Chondrocyte (in vitro differentiated cells): ENCODE measurements around the gene KCNK5. TPM values are rescaled to one million over a fixed set of nuclear protein-coding genes. Genes with fewer than 3 reads are reported as not detected.

ENCODE experiments used
- DNase-seq: peaks from one replicate; pipeline ENCODE4 v3.0.0; 2021; ENCODE audit warnings: mixed read lengths, low spot score
- H3K27ac Mint-ChIP-seq: one replicate; pipeline ENCODE4 v1.8.0; 2021; ENCODE audit warnings: mild to moderate bottlenecking, moderate library complexity, mixed read lengths; ENCODE audit not compliant: unreplicated experiment
- H3K27me3 Mint-ChIP-seq: 2 replicates; pipeline ENCODE4 v1.8.0; 2021; ENCODE audit warnings: low read depth, mixed read lengths
- H3K36me3 Mint-ChIP-seq: 2 replicates; pipeline ENCODE4 v1.8.0; 2021; ENCODE audit warnings: low read depth, mixed read lengths
- H3K4me1 Mint-ChIP-seq: 2 replicates; pipeline ENCODE4 v1.8.0; 2021; ENCODE audit warnings: low read depth, mild to moderate bottlenecking, mixed read lengths
- H3K4me3 Mint-ChIP-seq: one replicate; pipeline ENCODE4 v1.8.0; 2021; ENCODE audit warnings: mild to moderate bottlenecking, moderate library complexity, mixed read lengths; ENCODE audit not compliant: unreplicated experiment
- H3K9me3 Mint-ChIP-seq: 2 replicates; pipeline ENCODE4 v1.8.0; 2021; ENCODE audit warnings: low read depth, mixed read lengths
- total RNA-seq: library from RNA; stranded (reverse); gene quantifications from 3 replicates; pipeline ENCODE4 v1.2.1, GENCODE V29; 2021
- TF ChIP-seq, protein P1 (sequence below): fragments of 200-600 bp; sonication (generic); IDR thresholded peaks from 2 replicates; pipeline ENCODE4 v1.5.0; 2021; ENCODE audit warnings: antibody characterized with exemption, mild to moderate bottlenecking, moderate library complexity

KCNK5 gene
- total RNA-seq, 1 donor from 2014 or later: not detected

DNA sequence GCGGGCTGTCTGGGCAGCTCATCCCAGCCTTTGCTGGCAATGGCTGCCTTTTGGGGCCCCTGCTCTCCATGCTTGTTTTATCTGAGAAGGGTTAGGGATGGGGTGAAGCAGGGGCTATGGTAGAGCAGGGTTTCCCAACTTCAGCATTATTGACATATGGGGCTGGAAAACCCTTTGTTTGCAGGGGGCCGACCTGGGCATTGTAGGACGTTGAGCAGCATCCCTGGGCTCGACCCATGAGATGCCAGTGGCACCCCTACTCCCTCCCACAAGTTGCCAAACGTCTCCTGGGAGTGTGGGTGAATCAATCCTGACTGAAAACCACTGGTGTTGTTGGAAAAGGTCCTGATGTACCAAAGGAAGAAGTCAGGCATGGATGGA is 56.9 kb downstream of the KCNK5 start:
- Mint-ChIP-seq H3K9me3 (peaks cover 18% of the 10 kb centered on the region), H3K27ac (no peak overlapping the region), H3K4me3 (no peak overlapping the region), H3K36me3 (no peaks in the 10 kb centered on the region), H3K27me3 (peaks cover 14% of the 10 kb centered on the region), H3K4me1 (no peaks in the 10 kb centered on the region)
- TF ChIP-seq, protein P1, sequence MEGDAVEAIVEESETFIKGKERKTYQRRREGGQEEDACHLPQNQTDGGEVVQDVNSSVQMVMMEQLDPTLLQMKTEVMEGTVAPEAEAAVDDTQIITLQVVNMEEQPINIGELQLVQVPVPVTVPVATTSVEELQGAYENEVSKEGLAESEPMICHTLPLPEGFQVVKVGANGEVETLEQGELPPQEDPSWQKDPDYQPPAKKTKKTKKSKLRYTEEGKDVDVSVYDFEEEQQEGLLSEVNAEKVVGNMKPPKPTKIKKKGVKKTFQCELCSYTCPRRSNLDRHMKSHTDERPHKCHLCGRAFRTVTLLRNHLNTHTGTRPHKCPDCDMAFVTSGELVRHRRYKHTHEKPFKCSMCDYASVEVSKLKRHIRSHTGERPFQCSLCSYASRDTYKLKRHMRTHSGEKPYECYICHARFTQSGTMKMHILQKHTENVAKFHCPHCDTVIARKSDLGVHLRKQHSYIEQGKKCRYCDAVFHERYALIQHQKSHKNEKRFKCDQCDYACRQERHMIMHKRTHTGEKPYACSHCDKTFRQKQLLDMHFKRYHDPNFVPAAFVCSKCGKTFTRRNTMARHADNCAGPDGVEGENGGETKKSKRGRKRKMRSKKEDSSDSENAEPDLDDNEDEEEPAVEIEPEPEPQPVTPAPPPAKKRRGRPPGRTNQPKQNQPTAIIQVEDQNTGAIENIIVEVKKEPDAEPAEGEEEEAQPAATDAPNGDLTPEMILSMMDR: no peak
- no peak for DNase-seq

DNA sequence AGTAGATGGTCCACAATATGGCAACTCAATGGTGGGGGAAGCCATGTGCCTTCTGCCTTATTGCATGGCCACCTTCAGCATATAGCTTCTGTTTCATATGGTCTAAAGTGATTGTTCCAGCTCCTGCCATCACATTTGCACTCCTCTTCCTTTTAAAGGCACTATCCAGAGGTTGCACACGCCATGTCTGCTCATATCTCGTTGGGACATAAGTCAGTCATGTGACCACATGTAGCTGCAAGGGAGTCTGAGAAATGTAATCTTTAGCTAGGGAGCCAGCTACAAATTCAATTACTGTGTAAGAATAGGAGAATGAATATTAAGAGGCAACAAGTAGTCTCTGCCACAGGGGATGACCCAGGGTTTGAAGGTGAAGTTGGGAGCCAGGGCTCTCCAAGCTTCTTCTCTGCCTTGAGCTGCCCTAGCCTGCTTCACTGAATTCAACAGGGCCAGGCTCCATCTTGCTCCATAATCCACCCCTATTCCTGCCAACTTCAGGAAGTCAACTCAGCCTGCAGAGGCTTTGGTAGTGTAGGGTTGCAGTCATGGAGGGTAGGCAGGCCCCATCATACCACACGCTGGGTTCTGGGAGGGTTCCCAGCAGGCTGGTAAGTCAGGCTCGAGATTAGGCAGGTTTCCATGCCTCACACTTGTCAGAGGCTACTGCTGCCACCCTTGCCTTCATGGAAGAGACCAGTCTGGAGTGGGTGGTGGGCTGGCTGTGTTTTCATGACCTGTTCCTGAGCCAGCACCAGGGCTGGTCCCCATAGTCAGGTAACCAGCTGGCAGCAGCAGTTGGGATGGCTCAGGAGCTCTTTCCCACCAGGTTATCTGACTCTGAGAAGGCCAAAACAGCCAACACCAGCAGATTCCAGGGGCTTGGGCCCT is 57.5 kb downstream of the KCNK5 start:
- Mint-ChIP-seq H3K4me3 (no peak overlapping the region), H3K4me1 (no peaks in the 10 kb centered on the region), H3K9me3 (peaks cover 12% of the 10 kb centered on the region), H3K27ac (no peak overlapping the region), H3K27me3 (peaks cover 21% of the 10 kb centered on the region), H3K36me3 (no peaks in the 10 kb centered on the region)
- no peak for DNase-seq
- TF ChIP-seq, protein P1: no peak

DNA sequence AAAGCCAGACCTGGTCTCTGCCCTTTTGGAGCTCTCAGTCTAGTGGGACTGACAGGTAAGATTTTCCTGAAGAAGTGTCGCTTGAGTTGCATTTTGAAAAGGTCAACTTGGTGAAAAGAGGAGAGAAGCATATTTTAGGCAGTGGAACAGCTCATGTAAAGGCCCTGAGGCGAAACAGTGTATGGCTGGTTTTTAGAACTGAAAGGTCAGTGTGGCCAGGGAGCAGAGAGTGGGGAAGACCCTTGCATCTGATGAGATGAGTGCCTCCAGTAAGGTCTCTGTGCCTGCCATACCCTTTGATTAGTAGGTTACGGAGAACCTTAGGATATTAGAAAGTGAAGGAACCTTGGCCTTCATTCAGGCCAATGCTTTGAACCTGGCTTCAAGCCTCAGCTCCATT is 58.4 kb downstream of the KCNK5 start:
- TF ChIP-seq, protein P1: no peak
- DNase-seq: no peak
- Mint-ChIP-seq H3K27ac (no peak overlapping the region), H3K4me3 (no peak overlapping the region), H3K27me3 (peaks cover 24% of the 10 kb centered on the region), H3K4me1 (no peaks in the 10 kb centered on the region), H3K36me3 (no peaks in the 10 kb centered on the region), H3K9me3 (peaks cover 10% of the 10 kb centered on the region)

DNA sequence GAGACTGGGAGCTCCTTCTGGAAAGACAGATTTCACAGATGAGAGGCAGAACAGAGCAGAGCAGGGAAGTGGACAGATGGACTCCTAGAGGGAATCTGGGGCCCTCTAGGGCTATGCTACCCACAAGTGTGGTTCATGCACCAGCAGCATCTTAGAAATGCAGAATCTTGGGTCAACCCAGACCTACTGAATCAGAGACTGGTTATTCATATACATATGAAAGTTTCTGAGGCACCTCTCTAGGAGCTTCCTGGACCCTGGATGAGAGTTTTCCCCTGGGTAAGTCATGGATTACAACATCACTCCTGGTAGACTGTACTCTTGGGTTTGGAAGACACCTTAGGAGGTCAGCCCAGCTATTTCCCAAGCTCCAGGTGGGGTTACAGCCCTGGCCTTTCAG is 58.9 kb downstream of the KCNK5 start:
- Mint-ChIP-seq H3K9me3 (peaks cover 10% of the 10 kb centered on the region), H3K27ac (no peak overlapping the region), H3K4me1 (no peaks in the 10 kb centered on the region), H3K4me3 (no peak overlapping the region), H3K36me3 (no peaks in the 10 kb centered on the region), H3K27me3 (peaks cover 24% of the 10 kb centered on the region)
- TF ChIP-seq, protein P1: no peak
- DNase-seq: no peak

DNA sequence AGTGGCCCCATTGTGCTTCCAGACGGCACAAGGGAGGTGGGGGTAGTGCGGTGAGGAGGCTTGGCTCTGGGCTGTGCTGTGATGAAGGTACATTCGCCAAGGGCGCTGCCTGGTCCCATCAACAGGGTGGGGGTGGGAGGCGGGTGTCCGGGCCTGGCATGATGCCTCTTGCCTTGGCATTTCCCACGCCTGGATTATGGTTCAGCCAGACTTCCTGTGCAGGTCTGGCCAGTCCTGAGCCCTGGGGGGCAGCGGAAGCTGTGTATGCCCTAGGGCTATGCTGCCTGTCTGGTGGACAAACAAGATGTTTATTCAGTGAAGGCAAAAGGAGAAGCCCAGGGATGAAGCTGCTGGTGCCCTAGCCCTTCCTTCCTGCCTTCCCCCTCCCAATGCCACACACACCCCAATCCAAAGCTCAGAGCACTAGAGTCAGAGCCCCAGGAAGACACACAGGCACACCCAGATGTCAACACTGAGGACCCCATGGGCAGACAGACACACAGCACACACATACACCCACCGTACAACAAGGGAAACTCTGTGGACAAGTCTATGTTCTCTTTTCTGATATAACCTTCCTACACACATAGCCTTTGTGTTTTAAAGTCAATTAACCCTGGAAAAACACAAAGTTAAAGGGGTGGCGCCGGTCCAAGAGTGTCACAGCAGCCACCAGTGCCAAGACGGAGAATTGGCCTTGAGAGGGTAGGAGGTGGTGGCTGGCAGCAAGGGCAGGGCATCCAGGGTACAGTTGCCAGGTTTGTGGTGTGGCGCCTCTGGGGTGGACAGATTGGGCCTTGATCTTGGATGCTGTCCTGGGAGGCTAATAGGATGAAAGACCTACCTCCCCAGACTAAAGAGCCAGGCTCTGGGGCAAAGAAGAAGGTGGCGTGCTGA is 59.6 kb downstream of the KCNK5 start:
- no peak overlapping the region for H3K27ac Mint-ChIP-seq
- H3K9me3 Mint-ChIP-seq: peaks cover 10% of the 10 kb centered on the region
- no peak overlapping the region for H3K4me3 Mint-ChIP-seq
- no peaks in the 10 kb centered on the region for H3K36me3 Mint-ChIP-seq
- no peak for DNase-seq
- TF ChIP-seq, protein P1: no peak
- H3K27me3 Mint-ChIP-seq: peaks cover 29% of the 10 kb centered on the region
- no peaks in the 10 kb centered on the region for H3K4me1 Mint-ChIP-seq
